ENCODE data around the gene ECI1. TPM values are rescaled to one million over a fixed set of nuclear protein-coding genes. Genes with fewer than 3 reads are reported as not detected.

Gene ECI1
- total RNA-seq, 1 experiment from 2014 or later, result 140 TPM

DNA sequence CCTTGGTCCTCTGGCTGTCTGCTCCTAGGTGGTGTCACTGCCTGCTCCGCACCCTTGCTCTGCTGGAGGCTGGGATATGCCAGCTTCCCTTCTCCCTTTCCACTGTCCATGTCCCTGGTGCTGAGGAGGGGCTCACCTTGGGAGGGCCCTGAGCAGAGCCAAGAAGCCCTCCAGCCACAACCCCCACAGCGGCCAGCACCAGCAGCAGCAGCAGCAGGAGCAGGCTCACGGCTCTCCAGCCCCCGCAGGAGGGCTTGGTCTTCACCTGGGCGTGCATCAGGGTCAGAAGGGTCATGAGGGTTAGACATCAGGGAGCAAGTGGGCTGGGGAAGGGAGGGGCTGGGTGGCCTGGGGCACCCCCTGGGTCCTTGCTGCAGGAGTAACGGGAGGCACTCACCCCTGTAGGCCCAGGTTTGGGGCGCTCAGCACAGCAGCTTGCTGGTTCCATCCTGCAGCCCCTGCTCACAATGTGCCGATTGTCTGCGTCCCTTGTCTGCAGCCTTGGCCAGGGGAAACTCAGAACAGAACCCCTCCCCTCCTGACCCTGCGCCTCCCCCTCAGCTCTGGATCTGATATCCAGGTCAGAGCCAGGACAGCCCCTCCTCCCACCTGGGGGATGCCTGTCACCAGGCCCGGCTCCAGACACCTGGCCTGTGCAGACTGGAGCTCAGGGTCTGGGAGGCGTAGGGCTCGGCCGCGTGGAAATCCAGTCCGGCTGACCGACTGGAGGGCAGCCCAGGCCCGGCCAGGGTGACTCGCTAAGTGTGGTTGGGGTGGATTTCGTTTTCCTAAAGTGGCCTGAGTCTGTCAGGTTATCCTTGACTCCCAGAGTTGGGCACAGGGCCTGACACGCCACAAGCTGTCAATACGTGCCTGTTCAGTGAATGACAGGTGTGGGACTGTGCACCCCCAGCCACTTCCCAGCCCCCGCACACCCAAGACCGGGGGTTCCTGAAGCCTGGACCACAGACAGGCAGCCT, 40.7 kb downstream of the ECI1 start, which contains the start of gene BRICD5:
BRICD5 (minus strand) TSS at position 478 of the 980 bp plus-strand sequence; CDS start at position 448, 30 bp downstream.
- Histone ChIP-seq H3K79me2 (ENCODE audit: insufficient read depth, low read length) (peaks cover 52% of the 10 kb centered on the region), H3K9me3 (ENCODE audit: control insufficient read depth in 1 of 2, insufficient read depth in 1 of 2, low read depth in 1 of 2, low read length in 2 of 2) (no peaks in the 10 kb centered on the region), H3K4me1 (ENCODE audit: control insufficient read depth in 1 of 2, insufficient read depth in 2 of 2, low read length in 2 of 2) (peaks cover 16 to 40% of the 10 kb centered on the region in 2 experiments), H3K9me2 (ENCODE audit: insufficient read depth) (no peaks in the 10 kb centered on the region), H3K27me3 (ENCODE audit: insufficient read depth, low read length) (no peaks in the 10 kb centered on the region), H3K4me3 (replicated peaks in 1 of 2; ENCODE audit: low read depth in 1 of 2, low read length in 2 of 2) (no peak within 1 kb of the TSS), H4K20me1 (ENCODE audit: insufficient read depth) (peaks cover 9% of the 10 kb centered on the region; the same call in 1 of the 2 replicates), H3K27ac (ENCODE audit: low read depth, low read length) (peak within 1 kb of the TSS; percentile 98), H2AFZ (ENCODE audit: low read depth, low read length, poor library complexity, severe bottlenecking) (no peak within 1 kb of the TSS), H3K4me2 (ENCODE audit: low read length) (no peak within 1 kb of the TSS), H3K36me3 (ENCODE audit: control insufficient read depth in 1 of 2, insufficient read depth in 2 of 2, low read length in 2 of 2) (peaks cover 4 to 33% of the 10 kb centered on the region in 2 experiments; a peak in 3 of 4 replicates), H3K9ac (ENCODE audit: low read length) (no peak within 1 kb of the TSS)
- no TSS peak for BruUV-seq (replicated peaks)
- CTCF ChIA-PET, result no interaction called here
- intact Hi-C loops (cut with micrococcal nuclease), result no loop called here
- no peak for ATAC-seq
- no peak for DNase-seq (ENCODE audit: low read depth, low spot score)
- RAD21 ChIA-PET (ENCODE audit: low non-redundant PET in 1 of 2, low total read pairs in 2 of 2, uncharacterized antibody in 2 of 2, unreplicated experiment in 2 of 2), result no interaction called here
- POLR2A ChIA-PET, result no interaction called here
- TF ChIP-seq POLR2AphosphoS5 (IDR thresholded peaks at IDR 0.05; ENCODE audit: low read depth, low read length), result peak; percentile 36
- TF ChIP-seq, protein P1, sequence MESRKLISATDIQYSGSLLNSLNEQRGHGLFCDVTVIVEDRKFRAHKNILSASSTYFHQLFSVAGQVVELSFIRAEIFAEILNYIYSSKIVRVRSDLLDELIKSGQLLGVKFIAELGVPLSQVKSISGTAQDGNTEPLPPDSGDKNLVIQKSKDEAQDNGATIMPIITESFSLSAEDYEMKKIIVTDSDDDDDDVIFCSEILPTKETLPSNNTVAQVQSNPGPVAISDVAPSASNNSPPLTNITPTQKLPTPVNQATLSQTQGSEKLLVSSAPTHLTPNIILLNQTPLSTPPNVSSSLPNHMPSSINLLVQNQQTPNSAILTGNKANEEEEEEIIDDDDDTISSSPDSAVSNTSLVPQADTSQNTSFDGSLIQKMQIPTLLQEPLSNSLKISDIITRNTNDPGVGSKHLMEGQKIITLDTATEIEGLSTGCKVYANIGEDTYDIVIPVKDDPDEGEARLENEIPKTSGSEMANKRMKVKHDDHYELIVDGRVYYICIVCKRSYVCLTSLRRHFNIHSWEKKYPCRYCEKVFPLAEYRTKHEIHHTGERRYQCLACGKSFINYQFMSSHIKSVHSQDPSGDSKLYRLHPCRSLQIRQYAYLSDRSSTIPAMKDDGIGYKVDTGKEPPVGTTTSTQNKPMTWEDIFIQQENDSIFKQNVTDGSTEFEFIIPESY (IDR thresholded peaks at IDR 0.05; ENCODE audit: extremely low read depth, insufficient replicate concordance, low read length), result no peak

DNA sequence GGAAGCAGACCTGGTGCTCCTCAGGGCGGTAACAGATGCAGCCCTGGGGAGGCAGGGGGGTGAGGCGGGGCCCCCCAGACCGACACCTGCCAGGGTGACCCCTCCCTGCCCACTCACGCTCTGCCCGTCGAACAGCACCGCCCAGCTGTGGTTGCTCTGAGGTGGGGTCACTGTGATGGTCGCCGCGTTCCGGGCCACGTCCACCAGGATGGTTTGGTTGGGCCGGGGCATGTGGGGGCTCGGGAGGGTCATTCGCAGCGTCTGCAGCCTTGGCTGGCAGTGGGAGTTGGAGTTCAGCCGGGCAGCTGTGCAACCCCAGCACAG, 41.4 kb downstream of the ECI1 start:
- Histone ChIP-seq H3K9ac (ENCODE audit: low read length) (no peak overlapping the region), H3K27me3 (ENCODE audit: insufficient read depth, low read length) (no peaks in the 10 kb centered on the region)
- POLR2A ChIA-PET, result no interaction called here

More for the DNA sequence above, 41.4 kb downstream of the ECI1 start:
- H3K9me3 ChIP-seq (ENCODE audit: control insufficient read depth in 1 of 2, insufficient read depth in 1 of 2, low read depth in 1 of 2, low read length in 2 of 2), result no peaks in the 10 kb centered on the region
- H3K4me1 ChIP-seq (ENCODE audit: control insufficient read depth in 1 of 2, insufficient read depth in 2 of 2, low read length in 2 of 2), result peaks cover 16 to 38% of the 10 kb centered on the region in 2 experiments
- ChIA-PET CTCF (no interaction called here), RAD21 (ENCODE audit: low non-redundant PET in 1 of 2, low total read pairs in 2 of 2, uncharacterized antibody in 2 of 2, unreplicated experiment in 2 of 2) (no interaction called here)
- no peak overlapping the region for H3K4me2 ChIP-seq (ENCODE audit: low read length)
- DNase-seq (ENCODE audit: low read depth, low spot score) (no peak), ATAC-seq (no peak)
- H3K4me3 ChIP-seq (replicated peaks in 1 of 2; ENCODE audit: low read depth in 1 of 2, low read length in 2 of 2), result no peak overlapping the region
- no peak overlapping the region for H2AFZ ChIP-seq (ENCODE audit: low read depth, low read length, poor library complexity, severe bottlenecking)
- H3K27ac ChIP-seq (ENCODE audit: low read depth, low read length), result no peak overlapping the region
- BruUV-seq (replicated peaks), result no TSS peak
- intact Hi-C loops (cut with micrococcal nuclease), result no loop called here
- peaks cover 9% of the 10 kb centered on the region; the same call in 1 of the 2 replicates for H4K20me1 ChIP-seq (ENCODE audit: insufficient read depth)
- no peaks in the 10 kb centered on the region for H3K9me2 ChIP-seq (ENCODE audit: insufficient read depth)
- TF ChIP-seq SRF (IDR thresholded peaks at IDR 0.05; ENCODE audit: low read depth), result no peak
- peaks cover 4 to 33% of the 10 kb centered on the region in 2 experiments; a peak in 3 of 4 replicates for H3K36me3 ChIP-seq (ENCODE audit: control insufficient read depth in 1 of 2, insufficient read depth in 2 of 2, low read length in 2 of 2)
- peaks cover 53% of the 10 kb centered on the region for H3K79me2 ChIP-seq (ENCODE audit: insufficient read depth, low read length)

All from HCT116 (cell line).